Islet precursor cell (in vitro differentiated cells): ENCODE results near the gene MICAL3.

Experiments
- DNase-seq: peaks from one replicate; pipeline ENCODE4 v3.0.0-alpha.2; 2018

The MICAL3 gene

DNA sequence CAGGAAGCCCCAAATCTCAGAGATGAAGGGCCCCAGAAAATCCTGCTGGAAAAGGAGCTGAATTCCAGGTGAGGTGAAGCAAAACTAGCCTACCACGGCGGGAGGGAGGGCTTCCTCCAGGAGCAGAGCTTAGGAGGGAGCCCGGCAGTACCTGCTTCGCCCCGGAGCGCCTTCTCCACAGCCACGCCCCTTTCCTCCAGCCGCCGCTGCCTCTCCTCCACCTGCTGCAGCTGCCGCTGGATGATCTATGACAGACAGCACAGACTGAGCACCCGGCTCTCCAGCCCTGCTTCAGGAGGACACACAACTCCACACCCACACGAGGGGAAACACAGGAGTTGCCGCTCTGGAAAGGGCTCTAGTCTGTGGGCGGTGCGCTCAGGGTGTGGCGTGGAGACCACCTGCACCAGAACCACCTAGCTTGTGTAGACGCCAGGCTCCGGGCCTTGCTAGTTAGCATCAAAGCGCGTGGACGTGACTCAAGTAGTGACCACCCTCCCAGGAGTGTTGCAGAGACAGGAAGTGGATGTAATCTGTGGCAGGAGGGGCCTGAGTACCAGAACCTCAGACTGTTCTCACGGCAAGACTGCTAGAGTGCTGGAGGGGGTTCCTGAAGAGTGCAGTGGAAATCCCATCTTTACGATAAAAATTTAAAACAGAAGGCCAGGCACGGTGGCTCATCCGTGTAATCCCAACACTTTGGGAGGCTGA, 215.5 kb downstream of the MICAL3 start:
- DNase-seq, result peak; percentile 87

DNA sequence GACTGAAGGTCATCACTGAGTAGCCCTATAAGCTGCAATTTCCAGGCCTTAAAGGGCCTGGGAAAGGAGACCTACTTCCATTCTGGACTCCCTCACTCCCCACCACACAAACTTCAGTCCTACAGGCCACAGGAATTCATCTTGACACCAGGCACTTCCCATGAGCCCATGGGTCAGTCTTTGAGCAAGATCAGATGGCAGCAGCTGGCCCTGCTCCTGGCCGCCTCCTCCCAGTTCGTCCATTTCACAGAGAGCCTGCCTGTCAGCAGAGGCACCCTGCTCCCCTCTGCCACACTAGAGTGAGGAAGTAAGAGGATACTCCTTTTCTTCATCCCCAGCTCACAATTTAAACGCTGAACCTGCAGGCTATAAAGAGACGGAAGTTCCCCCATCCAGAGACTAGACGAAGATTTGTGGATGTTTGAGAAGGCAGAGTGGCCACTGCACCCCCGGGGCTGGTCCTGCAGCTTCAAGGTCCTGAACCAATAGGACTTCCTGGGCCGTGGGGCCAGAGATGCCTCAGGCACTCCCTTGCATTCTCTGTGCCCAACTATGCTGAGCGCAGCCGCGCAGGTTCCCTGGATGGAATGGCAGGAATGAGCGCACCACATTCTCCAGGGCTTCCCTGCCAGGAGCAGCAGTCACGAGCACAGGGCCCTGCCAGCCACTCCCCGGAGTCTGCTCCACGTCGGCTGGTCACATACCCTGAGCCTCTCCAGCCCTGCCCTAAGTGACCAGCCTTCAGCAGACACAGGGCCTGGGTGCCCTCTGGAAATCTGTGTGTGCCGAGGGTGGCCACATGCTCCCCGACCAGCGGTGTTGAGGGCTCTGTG, 216.6 kb downstream of the MICAL3 start:
- DNase-seq, result peak; percentile 98

DNA sequence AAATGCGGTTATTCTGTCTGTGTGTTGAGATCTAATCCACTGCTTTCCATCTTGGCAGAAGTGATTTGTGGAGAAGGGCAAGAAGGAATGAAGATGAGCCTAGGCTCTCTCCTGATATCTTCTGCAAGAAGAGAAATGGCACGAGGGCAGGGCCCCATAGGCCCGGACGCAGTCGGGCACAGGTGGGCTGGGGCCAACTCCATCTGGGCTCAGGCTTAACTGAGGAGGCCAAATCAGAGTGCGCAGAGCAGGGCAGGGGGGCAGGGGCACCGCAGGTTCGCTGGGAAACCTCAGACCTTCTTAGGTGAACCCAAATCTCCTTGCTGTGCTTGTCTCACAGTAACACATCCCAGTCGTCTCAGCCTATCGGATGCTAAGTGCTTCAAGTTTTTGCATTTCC, 217.3 kb downstream of the MICAL3 start:
- no peak for DNase-seq

DNA sequence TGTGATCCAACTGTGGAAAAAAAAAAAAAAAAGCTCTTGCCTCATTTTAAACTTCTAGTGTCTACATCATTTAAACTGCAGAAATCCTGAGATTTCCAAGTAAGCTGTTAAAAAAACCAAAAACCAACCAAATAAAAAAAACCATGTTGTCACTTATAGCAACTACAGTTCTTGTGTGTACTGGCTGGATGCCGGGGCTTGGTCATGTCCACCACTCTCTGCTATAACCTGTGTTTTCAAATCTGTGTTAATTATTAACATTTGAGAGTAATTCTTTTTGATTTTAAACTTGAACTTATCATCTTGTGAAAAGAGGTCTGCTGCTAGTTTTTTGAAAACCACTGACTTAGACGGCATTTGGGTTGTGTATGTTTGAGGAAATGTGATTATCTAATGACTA, 217.9 kb downstream of the MICAL3 start:
- no peak for DNase-seq

DNA sequence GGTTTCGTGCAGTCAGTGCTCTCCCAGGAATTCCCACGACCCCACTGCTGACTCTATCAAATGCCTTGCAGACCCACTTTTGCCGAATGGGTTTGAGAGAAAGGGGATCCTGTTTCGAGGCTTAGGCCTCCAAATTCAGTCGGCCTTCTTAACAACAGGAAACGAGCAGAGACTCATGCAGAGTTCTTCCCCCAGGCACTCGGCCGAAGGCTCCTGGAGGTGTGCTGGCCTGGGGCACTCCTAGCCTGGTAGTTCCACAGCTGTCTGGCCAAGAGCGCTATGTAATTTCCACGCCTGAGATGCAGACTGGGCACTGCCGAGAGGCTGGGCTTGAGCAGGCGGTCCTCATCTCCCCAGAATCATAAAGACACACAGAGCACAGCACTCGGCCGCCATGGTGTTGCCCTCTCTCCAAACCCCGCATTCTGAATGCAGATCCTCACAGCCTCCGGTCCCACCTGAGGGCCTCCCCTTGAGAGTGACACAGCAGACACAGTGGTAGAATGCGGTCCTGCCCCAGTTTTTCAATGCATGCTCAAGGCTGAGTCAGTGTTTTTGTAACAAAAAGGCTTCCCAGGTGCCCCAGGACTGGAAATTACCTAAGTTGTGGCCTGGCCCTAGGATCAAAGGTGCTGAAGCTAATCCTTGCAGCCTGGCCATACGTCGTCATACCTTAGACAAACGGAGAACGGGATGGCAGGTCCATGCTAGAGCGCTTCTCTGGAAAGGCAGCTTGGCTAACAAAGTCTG, 219.9 kb downstream of the MICAL3 start:
- DNase-seq, result peak; percentile 79

DNA sequence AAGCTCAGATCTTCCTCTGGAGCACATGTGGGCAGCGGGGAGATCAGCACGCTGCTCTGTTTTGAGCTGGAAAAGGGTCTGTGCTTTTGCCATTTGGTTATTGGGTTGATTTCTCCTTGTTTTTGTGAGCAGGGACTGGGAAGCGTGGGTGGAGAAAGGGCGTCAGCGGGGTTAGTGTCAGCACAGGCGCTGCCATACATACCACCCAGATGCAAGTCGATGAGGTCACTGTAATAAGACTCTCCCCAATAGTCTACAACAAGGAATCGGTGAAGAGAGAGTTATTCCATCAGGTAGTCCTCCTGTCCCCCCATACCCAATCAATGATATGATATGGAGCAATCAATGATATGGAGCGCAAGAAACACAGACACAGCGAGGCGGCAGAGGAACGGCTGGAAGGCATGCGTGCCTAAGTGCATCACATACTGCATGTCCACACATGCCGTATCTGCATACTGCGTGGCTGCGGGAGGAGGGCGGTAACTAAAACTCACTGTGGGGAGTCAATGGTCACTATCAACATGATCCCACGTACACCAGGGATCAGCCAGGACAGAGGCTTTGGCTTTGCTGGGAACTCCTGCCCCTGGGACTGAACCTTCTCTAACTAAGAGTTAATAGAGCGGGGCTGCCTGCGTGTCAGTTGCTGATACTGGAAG, 220.6 kb downstream of the MICAL3 start:
- DNase-seq, result no peak

DNA sequence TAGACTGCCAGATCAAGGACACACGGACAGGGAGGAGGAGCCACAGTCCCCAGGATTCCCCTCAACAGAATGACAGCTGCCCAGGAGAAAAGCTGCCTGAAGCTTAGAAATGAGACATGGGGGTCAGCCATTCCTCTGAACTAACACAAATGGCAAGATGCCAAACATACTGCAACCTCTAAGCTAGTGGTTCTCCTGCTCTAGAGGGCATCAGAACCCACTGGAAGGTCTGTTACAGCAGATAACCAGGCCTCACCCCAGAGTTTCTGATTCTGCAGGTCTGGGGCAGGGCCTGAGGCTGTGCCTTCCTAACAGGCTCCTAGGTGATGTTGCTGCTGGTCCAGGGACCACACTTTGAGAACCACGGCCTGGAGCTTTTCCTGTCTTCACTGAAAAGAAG, 221.5 kb downstream of the MICAL3 start:
- no peak for DNase-seq

DNA sequence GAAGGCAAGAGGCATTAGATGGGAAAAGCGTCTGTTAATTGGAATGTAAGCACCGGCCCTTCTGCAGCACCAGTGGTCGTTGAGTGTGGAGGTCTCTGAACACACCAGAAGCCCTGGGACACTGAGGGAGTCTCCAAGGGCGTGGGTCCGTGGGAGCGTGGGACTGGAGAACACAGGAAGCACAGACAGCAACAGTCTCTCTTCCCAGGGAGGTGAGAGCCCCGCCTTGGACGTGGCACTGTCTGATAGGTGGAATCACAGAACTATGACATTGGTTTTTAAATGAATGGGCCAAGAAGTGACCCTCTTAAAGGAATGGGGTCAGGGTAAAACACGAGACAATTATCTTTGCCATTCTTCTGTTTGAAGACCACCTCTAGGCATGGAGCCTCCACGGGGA, 221.9 kb downstream of the MICAL3 start:
- DNase-seq, result no peak

DNA sequence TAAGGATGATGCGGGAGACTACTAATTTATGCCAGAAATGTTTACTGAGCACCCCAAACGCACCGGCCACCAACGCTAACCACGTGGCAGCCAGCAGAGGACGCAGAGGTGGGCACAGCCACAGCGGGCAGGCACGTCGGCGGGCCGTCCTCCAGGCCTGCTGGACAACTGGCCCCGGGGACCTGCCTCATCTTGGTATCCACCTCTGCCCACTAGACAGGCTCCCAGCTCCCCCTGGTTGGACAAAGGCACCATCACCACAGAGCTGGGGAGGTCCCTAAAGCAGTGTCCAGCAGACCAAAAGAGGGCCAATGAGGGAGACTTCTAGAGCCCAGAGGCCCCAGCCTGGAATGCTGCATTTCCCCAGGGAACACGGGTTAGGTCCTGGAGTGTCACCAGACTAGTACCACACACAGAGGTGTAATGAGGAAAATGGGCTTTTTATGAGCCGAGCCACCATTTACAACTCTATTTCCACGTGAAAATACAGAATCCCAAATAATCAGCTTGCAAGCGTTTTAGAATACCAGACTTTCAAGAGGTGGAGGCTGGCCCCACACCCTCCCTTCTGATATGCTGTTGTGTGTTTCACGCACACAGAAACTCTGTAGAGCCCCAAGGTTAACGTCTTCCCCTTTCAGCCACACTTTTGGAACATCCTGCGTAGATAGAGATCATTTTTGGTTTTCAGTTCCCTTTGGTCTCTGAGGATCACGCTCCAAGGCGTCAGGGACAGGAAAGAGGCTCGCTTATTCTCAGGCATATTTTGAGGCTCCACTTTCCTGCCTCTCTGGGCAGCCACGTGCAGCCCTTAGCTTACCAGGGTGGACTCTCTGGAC, 226.4 kb downstream of the MICAL3 start:
- DNase-seq, result no peak

DNA sequence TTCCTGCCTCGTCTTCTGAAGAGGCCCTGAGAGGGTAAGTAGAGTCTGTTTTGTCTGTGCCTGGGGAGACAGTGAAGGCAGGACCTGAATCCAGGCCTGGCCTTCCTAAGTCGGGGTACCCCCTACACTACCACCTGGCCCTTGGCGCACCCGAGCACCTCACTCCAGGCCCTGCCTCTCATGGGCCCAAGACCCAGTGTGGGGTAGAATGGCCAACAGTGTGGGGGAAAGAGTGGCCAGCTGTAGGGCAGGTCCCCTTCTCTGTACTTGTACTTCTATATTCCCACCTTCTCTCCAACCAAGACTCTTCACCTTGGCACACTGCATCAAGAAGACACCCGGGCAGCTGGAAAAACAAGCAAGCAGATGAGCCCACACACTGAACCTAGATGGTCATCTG, 227.7 kb downstream of the MICAL3 start:
- DNase-seq, result no peak

DNA sequence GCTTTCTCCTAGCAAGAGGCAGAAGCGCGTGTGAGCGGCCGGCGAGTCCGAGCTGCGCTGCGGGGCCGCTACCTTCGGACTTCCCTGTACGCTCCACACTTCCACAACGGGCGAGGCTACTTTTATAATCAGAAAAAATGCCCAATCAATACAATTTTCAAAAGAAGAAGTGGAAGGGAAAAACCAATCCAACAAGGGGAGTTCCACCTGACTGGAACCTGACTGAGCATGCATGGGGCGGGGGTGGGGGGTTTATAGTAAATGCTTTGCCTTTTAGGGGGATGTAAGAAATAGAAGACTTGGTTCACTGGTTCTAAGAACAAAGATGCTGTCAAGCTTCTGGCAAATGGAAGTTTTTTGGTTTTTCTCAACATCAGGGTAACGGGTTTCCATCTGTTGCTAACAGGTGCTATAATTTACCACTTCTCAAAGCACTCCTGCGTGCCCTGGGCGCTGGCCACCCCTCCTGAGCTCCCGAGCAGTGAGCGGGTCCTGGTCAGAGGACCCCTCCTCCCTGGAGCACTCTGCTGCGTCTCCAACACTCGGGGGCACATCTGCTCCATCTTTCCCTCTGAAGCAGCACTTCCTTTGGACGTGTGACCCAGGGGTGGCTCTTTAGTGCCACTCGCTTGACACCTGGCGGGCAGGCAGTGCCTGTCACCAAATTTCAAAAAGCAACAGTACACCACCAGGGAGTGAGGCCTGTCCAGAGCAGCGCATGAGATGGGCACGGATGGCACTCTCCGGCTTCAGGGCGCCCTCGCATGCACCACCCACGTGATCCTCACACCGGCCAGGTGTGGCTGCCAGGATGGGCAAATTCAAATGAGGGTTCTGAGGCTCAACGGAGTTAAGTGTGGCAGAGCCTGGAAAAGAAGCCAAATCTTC, 228.5 kb downstream of the MICAL3 start:
- no peak for DNase-seq

DNA sequence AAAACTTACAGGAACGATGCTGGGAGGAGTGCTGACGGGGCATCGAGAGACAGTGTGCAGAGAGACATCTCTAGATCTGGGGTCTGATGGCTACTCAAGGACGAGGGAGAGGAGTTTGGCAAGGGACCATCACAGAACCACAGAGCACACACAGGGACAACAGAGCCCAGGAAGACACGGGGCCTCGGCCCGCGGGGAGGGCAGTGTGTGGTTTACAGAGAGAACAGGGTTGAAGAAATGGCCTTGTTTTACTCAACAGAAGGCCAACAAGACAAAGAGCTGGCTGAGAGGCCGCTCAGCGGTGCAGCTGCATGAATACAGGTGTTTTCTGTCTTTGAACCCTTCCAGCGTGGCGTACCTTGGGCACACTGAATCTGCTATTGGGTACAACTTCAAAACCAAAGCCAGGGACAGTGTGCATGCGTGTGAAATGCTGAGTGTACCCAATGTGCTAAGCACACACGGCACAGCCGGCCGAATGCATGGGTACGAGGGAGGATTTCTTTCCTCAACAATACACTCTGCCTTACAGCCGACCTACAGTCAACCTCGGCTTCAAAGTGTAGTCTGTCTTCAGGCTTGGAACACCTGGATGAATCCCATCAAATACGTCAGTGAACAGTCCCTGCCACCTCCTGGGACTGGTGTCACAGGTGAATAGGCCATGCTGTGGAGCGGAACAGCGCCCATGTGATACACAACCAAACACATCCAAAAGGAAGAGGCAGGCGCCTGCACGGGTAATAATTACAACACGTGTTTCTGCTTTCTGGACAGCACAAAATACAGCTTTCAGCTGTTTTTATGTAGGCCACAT, 229.4 kb downstream of the MICAL3 start:
- DNase-seq, result no peak

DNA sequence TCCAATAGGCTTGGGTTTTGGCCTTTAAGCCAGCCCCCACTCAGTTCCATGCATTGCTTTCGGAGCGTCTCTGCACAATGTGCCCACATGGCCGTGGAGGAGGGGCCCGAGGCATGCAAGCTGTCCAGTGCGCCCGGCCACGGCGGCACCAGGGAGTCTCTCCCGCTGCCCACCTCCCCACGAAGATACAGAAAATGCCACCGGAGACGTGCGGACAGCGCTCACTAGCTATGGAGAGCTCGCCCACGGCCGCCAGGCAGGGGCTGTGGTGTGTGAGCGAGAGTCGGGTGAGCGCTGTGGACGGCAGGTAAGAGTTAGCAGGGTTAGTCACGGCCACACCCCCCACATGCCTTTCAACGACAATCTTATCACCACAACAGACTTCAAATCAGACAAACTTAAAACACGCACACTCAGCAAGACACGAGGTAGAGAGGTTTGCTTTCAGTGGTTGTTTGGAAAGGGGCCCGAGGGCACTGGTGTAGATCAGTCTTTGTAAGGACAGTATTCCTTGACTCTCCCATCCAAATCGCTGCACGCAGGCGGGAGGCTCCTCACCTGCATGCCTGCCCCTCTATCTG, 231.4 kb downstream of the MICAL3 start:
- no peak for DNase-seq

DNA sequence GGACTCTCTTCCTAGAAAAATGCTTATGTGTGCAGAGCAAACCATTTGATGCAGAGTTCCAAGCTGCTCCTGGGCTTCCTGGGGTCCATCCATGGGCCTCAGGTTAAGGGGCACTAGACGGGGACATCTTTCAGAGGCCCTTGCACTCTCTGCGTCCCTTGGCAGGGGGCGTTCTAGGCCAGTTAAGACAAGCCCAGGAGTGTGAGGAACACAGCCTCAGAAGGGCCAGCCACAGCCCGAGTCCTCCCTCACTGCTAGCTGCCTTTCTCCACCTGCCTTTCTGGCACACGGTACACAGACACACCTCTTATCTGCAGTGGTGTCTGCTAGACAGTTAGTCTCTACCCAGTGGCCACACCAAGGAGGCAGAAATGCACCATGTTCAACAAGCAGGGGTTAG, 232.1 kb downstream of the MICAL3 start:
- DNase-seq, result no peak

DNA sequence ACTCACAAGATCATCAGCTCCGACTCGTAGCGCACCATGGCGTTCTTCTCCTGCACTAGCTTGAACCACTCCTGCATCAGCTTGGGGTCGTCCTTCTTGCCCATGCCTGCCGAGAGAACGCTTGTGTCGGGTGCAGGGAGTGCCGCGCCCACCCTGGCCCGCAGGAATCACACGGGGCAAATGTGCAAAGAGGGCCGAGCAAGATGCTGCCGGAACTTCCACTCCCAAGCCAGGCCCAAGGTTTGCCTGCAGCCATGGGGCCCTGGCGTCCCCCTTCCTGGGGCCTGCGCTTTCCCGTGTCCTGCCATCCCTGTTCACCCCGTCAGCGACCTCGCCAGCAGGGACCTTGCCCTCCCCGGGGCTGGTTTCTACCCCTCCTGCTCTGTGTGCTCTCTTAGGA, 233.2 kb downstream of the MICAL3 start:
- no peak for DNase-seq

DNA sequence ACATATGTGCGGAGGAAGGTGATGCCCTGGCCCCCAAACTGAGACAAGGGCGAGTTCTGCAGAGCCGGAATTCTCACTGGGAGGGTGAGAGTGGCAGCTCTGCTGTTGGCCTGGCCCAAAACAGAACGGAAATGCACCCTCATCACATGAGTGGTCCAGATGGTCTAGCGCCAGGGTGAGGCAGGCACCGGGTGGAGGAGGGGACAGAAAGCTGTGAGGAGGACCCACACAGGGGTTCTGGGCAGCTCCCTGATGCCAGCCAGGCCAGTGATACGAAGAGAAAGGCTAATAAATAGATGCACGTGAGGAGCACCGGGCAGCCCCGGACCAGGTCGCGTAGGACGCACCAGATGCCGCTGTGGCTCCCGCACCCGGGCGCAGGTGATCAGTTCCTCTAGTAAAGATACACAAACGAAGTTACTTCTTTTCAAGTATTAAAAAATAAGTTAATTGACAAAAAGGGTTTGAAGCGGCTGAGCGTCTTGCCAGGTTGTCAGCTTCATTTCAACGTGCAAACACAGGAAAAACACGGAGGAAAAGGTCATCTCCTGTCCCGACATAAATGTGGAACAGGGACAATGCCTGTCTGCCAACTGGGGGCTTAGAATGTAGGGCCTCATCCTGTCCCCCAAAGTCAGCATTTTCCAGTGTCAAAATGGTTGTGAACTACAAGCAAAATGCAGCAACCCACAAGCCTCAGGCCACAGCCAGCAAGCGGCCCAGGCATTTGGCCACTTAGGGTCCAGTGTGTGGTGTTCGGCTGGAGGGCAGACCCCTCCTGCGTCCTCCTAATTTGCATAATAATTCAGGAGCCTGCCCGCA, 234.8 kb downstream of the MICAL3 start:
- DNase-seq, result no peak

DNA sequence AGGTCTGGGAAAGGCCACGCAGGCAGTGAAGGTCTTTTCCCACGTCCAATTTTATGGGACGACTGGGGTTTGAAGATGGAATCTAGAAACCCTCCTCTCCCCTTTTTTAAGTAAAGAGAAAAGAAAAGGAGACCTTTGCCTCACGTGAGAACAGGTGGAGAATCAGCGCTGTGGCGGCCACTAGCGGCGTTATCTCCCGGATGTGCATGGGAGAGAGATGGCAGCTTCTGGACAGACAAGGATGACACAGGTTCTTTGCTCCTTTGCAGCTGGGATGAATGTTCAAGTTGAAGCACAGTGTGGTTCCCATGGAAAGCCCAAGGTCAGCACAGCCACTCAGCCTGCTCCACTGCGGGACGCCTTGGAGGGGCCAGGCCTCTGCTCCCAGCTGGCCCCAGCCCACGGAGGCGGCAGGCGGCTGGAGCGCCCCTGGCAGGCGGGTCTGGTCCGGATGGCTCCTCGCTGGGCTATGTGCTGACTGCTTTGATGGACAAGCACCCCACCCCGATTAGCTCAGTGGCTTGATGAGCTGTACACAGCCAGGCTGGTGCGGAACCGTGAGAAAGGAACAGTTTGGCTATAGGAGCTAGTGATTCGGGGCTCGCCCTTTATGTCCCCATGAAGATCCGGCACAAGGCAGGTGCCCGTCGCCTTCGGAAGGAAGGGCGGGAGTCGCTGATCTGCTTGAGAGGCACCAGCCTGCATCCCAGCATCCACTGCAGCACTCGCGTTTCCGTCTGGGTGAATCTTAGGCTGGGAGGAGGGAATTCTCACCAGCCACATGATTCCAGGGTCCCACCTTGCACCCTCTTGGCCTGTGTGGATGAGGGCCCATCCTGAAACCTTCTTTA, 235.6 kb downstream of the MICAL3 start:
- DNase-seq, result no peak
